Measurements from ENCODE around the gene SNX2.

GRCh38 chr5:122805481-122805880, 30.6 kb downstream of the SNX2 start:
- TF ChIP-seq EZH2 (IDR thresholded peaks at IDR 0.05; ENCODE audit: insufficient read depth, poor library complexity, severe bottlenecking) (no peak), EZH2phosphoT487 (IDR thresholded peaks at IDR 0.05; ENCODE audit: insufficient read depth, low read depth) (no peak)
